Adrenal gland (tissue), 5 donors: Measurements from ENCODE around the gene TYMP.

Source experiments
- CTCF ChIP-seq, 6 experiments: fragments of 450-650 bp in 4 of 6; fragments of 200-600 bp in 2 of 6; sonication (generic) in 1 of 6; IDR thresholded peaks; 1 replicate in 5 of 6; 2 replicates in 1 of 6; pipeline versions ENCODE4 v1.5.1 to v1.8.0; 2016 to 2021; ENCODE audit warnings: antibody characterized with exemption in 6 of 6, mild to moderate bottlenecking in 2 of 6, moderate library complexity in 1 of 6
- POLR2A ChIP-seq, 2 donors: fragments of 450-650 bp; IDR thresholded peaks; one replicate each; pipeline ENCODE4 v1.6.1; 2017; ENCODE audit warnings: antibody characterized with exemption in 2 of 2, mild to moderate bottlenecking in 2 of 2, moderate library complexity in 1 of 2
- donor health status: DM: no; HTN: no; CAD: no.

DNA sequence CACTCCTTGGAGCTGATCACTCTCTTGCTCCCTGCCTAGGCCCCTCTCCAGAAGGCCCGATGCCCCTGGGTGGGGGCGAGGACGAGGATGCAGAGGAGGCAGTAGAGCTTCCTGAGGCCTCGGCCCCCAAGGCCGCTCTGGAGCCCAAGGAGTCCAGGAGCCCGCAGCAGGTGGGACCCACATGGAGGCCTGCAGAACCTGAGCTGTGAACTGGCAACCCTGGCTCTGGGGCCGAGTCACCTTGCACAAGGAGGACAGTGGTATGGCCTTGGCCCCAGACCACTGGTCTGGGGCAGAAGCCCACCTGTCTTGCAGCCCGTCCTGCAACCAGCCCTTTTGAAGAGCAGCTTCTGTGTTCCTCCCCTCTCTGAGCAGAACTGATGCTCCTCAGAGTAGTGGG, 10.7 kb downstream of the TYMP start:
- TF ChIP-seq POLR2A (IDR thresholded peaks at IDR 0.05) (no peak), CTCF (IDR thresholded peaks at IDR 0.05) (no peak)
